B cell (primary cell): ENCODE results near the gene TOP3B. TPM values are rescaled to one million over a fixed set of nuclear protein-coding genes. Genes with fewer than 3 reads are reported as not detected.

Experiments used
- ATAC-seq: fragments of 200-7000 bp; cut with Tn5 transposase; one replicate; pipeline ENCODE4 v1.10.0; 2021; ENCODE audit warnings: low read depth, mild to moderate bottlenecking, moderate number of reproducible peaks, moderate library complexity
- CTCF ChIA-PET: fragments of 350-600 bp; sonication (Branson Sonifier 250); formaldehyde crosslinking; loops from one replicate; lab custom pipeline; 2021; ENCODE audit warnings: antibody characterized with exemption, inconsistent platforms; lab: Charles Lee
- POLR2A ChIA-PET: fragments of 350-600 bp; sonication (Branson Sonifier 250); formaldehyde crosslinking; loops from one replicate; lab custom pipeline; 2021; ENCODE audit warnings: antibody characterized with exemption; lab: Charles Lee
- DNase-seq: peaks from one replicate; pipeline ENCODE4 v3.0.0; 2013
- H2AFZ ChIP-seq: 2 replicates; pipeline ENCODE4 v1.6.1; 2012; ENCODE audit warnings: mild to moderate bottlenecking, low read depth, low read length; ENCODE audit not compliant: insufficient read depth, poor library complexity, severe bottlenecking
- H3K27ac ChIP-seq, 2 donors: 1 replicate in 1 of 2; 2 replicates in 1 of 2; pipeline ENCODE4 v1.5.1; 2012 to 2013; ENCODE audit warnings: low read length in 2 of 2, mild to moderate bottlenecking in 2 of 2, moderate library complexity in 1 of 2
- H3K27me3 ChIP-seq, 4 experiments: fragments of 200-600 bp in 1 of 4; sonication (generic) in 1 of 4; replicated peaks in 1 of 4; 1 replicate in 2 of 4; 2 replicates in 2 of 4; pipeline versions ENCODE4 v1.6.1 to v1.7.0; 2013 to 2016; ENCODE audit warnings: low read length in 3 of 4, mild to moderate bottlenecking in 2 of 4, mixed read lengths in 1 of 4, moderate library complexity in 1 of 4; ENCODE audit not compliant: insufficient read depth in 4 of 4, control insufficient read depth in 3 of 4; ENCODE audit errors: control extremely low read depth in 1 of 4
- H3K36me3 ChIP-seq, 2 experiments: replicated peaks in 1 of 2; 1 replicate in 1 of 2; 2 replicates in 1 of 2; pipeline versions ENCODE4 v1.6.1 to v1.7.1; 2013; ENCODE audit warnings: low read length in 1 of 2; ENCODE audit not compliant: insufficient read depth in 2 of 2, control insufficient read depth in 1 of 2; ENCODE audit errors: control extremely low read depth in 1 of 2, extremely low read depth in 1 of 2
- H3K4me1 ChIP-seq, 2 donors: fragments of 200-600 bp in 1 of 2; sonication (generic) in 1 of 2; 1 replicate in 1 of 2; 2 replicates in 1 of 2; pipeline versions ENCODE4 v1.5.1 to v1.6.1; 2013 to 2017; ENCODE audit warnings: low read length in 2 of 2; ENCODE audit not compliant: control insufficient read depth in 2 of 2, insufficient read depth in 2 of 2
- H3K4me2 ChIP-seq: replicated peaks from 2 replicates; pipeline ENCODE3; 2012; ENCODE audit warnings: mild to moderate bottlenecking, low read depth, low read length; ENCODE audit not compliant: poor library complexity, severe bottlenecking
- H3K4me3 ChIP-seq, 5 experiments: fragments of 200-600 bp in 1 of 5; sonication (generic) in 1 of 5; 1 replicate in 3 of 5; 2 replicates in 2 of 5; pipeline versions ENCODE4 v1.5.1 to v1.7.0; 2011 to 2016; ENCODE audit warnings: low read length in 4 of 5, mild to moderate bottlenecking in 4 of 5, low read depth in 2 of 5, control low read depth in 1 of 5, moderate library complexity in 1 of 5; ENCODE audit not compliant: insufficient read depth in 1 of 5; ENCODE audit errors: control extremely low read depth in 1 of 5, extremely low read depth in 1 of 5
- H3K79me2 ChIP-seq: fragments of 200-600 bp; sonication (generic); one replicate; pipeline ENCODE4 v1.6.0; 2016; ENCODE audit warnings: low read length; ENCODE audit not compliant: control insufficient read depth, insufficient read depth
- H3K9ac ChIP-seq: fragments of 200-600 bp; sonication (generic); 2 replicates; pipeline ENCODE4 v1.6.1; 2017; ENCODE audit warnings: mild to moderate bottlenecking, low read length, moderate library complexity
- H3K9me3 ChIP-seq, 3 donors: one replicate each; pipeline versions ENCODE4 v1.6.1 to v1.7.1; 2013; ENCODE audit warnings: low read length in 2 of 3; ENCODE audit not compliant: control insufficient read depth in 2 of 3, insufficient read depth in 1 of 3; ENCODE audit errors: control extremely low read depth in 1 of 3
- H4K20me1 ChIP-seq: 2 replicates; pipeline ENCODE4 v1.6.0; 2012; ENCODE audit warnings: mild to moderate bottlenecking, low read length; ENCODE audit not compliant: insufficient read depth, control insufficient read depth, poor library complexity, severe bottlenecking
- H3K27ac Mint-ChIP-seq: one replicate; pipeline ENCODE4 v1.8.0; 2021; ENCODE audit warnings: mixed read lengths
- H3K27me3 Mint-ChIP-seq: one replicate; pipeline ENCODE4 v1.8.0; 2021; ENCODE audit warnings: mixed read lengths
- H3K4me1 Mint-ChIP-seq: one replicate; pipeline ENCODE4 v1.8.0; 2021; ENCODE audit warnings: mixed read lengths
- H3K4me3 Mint-ChIP-seq: one replicate; pipeline ENCODE4 v1.8.0; 2021; ENCODE audit warnings: mixed read lengths
- H3K9me3 Mint-ChIP-seq: one replicate; pipeline ENCODE4 v1.8.0; 2022; ENCODE audit warnings: mixed read lengths; ENCODE audit not compliant: insufficient read depth
- CTCF ChIP-seq: fragments of 200-600 bp; IDR thresholded peaks from one replicate; pipeline ENCODE4 v1.8.0; 2022; ENCODE audit warnings: antibody characterized with exemption, mild to moderate bottlenecking
- EZH2 ChIP-seq: IDR thresholded peaks from 2 replicates; pipeline ENCODE4 v1.6.1; 2012; ENCODE audit warnings: borderline replicate concordance, low read depth, mild to moderate bottlenecking, moderate library complexity, low read length; ENCODE audit not compliant: insufficient read depth, poor library complexity, severe bottlenecking
- WGBS: methylation state at CpG from one replicate; pipeline ENCODE4 v1.1.5; 2013; ENCODE audit warnings: missing lambda C conversion rate; ENCODE audit not compliant: insufficient coverage; 5-methylcytosine and 5-hydroxymethylcytosine counted together
- intact Hi-C: fragments of 100-400 bp; cut with micrococcal nuclease; formaldehyde crosslinking; loops from one replicate; pipeline ENCODE4 v1.10.0; 2022
- polyA plus RNA-seq: library from polyadenylated mRNA; depleted of rRNA; stranded (reverse); fragments of >200 nt; gene quantifications from 2 replicates; pipeline ENCODE4 v1.2.3, GENCODE V29; 2012
- total RNA-seq, 2 donors: library from RNA; stranded (reverse); fragments of 120-200 nt in 1 of 2; gene quantifications; 1 replicate in 1 of 2; 2 replicates in 1 of 2; pipeline versions ENCODE4 v1.2.3 to v1.2.4, GENCODE V29; 2013 to 2022

TOP3B gene
- total and polyA plus RNA-seq, 2 donors (not counting 1 experiment from before 2014, with no cell fraction given) = 77.1 to 105 TPM

- H3K4me3 Mint-ChIP-seq = no peak overlapping the region
- Histone ChIP-seq H3K79me2 (no peaks in the 10 kb centered on the region), H3K27me3 (no peaks in the 10 kb centered on the region), H3K36me3 (no peaks in the 10 kb centered on the region), H2AFZ (no peak overlapping the region), H3K27ac (no peak overlapping the region), H3K9me3 (no peaks in the 10 kb centered on the region), H3K4me3 (no peak overlapping the region), H4K20me1 (no peaks in the 10 kb centered on the region), H3K4me2 (no peak overlapping the region), H3K9ac (no peak overlapping the region), H3K4me1 (peaks cover 9 to 12% of the 10 kb centered on the region in 2 donors)
- H3K9me3 Mint-ChIP-seq = no peaks in the 10 kb centered on the region
- ChIA-PET POLR2A (no interaction called here), CTCF (no interaction called here)
- H3K27me3 Mint-ChIP-seq = no peaks in the 10 kb centered on the region
- 100% methylated on average over 2 of the region's 7 CpGs for WGBS
- ATAC-seq (no peak), DNase-seq (no peak)
- H3K27ac Mint-ChIP-seq = no peak overlapping the region
- peaks cover 16% of the 10 kb centered on the region for H3K4me1 Mint-ChIP-seq
- intact Hi-C loops = no loop called here
- no peak for TF ChIP-seq CTCF
These were observed 31.1 kb upstream of the TOP3B start for GRCh38 chr22:22013559-22014284.

GRCh38 chr22:22011964-22012363 is 29.4 kb upstream of the TOP3B start:
- H4K20me1 ChIP-seq = no peaks in the 10 kb centered on the region
- no peak for ATAC-seq
- no peaks in the 10 kb centered on the region for H3K36me3 ChIP-seq
- no peaks in the 10 kb centered on the region for H3K79me2 ChIP-seq
- ChIA-PET POLR2A (no interaction called here), CTCF (no interaction called here)
- no peak overlapping the region for H3K4me3 Mint-ChIP-seq
- no peak overlapping the region for H2AFZ ChIP-seq
- peaks cover 16% of the 10 kb centered on the region for H3K4me1 Mint-ChIP-seq
- no peak for TF ChIP-seq CTCF
- TF ChIP-seq EZH2 = no peak
- no peak overlapping the region for H3K4me3 ChIP-seq
- no peak overlapping the region for H3K27ac Mint-ChIP-seq
- H3K9me3 Mint-ChIP-seq = no peaks in the 10 kb centered on the region
- H3K9me3 ChIP-seq = no peaks in the 10 kb centered on the region
- intact Hi-C loops = no loop called here
- H3K9ac ChIP-seq = no peak overlapping the region
- H3K27me3 ChIP-seq = no peaks in the 10 kb centered on the region
- H3K27ac ChIP-seq = no peak overlapping the region
- H3K4me1 ChIP-seq = peaks cover 9 to 12% of the 10 kb centered on the region in 2 donors
- no peaks in the 10 kb centered on the region for H3K27me3 Mint-ChIP-seq
- DNase-seq = no peak
- no peak overlapping the region for H3K4me2 ChIP-seq
- no CpG with 5 or more reads among the region's 1 CpG for WGBS
